T-helper 1 cell treated with Interleukin-12 subunit alpha and Interleukin-12 subunit beta and Interleukin-4 antibody, amounts not matched to agents 30 μg/mL and 1 μg/mL, for 36 hours (primary cell): ENCODE results near the gene RXRA.

Experiments used
- H3K27ac Mint-ChIP-seq: one replicate; pipeline ENCODE4 v1.8.0; 2021; ENCODE audit warnings: mild to moderate bottlenecking, mixed read lengths
- H3K27me3 Mint-ChIP-seq: one replicate; pipeline ENCODE4 v1.8.0; 2021; ENCODE audit warnings: low read depth, mixed read lengths
- H3K36me3 Mint-ChIP-seq: one replicate; pipeline ENCODE4 v1.8.0; 2021; ENCODE audit warnings: low read depth, mixed read lengths
- H3K4me1 Mint-ChIP-seq: one replicate; pipeline ENCODE4 v1.8.0; 2021; ENCODE audit warnings: low read depth, mixed read lengths
- H3K4me3 Mint-ChIP-seq: one replicate; pipeline ENCODE4 v1.8.0; 2021; ENCODE audit warnings: mild to moderate bottlenecking, moderate library complexity, mixed read lengths
- H3K9me3 Mint-ChIP-seq: one replicate; pipeline ENCODE4 v1.8.0; 2021; ENCODE audit warnings: mixed read lengths

The RXRA gene

DNA sequence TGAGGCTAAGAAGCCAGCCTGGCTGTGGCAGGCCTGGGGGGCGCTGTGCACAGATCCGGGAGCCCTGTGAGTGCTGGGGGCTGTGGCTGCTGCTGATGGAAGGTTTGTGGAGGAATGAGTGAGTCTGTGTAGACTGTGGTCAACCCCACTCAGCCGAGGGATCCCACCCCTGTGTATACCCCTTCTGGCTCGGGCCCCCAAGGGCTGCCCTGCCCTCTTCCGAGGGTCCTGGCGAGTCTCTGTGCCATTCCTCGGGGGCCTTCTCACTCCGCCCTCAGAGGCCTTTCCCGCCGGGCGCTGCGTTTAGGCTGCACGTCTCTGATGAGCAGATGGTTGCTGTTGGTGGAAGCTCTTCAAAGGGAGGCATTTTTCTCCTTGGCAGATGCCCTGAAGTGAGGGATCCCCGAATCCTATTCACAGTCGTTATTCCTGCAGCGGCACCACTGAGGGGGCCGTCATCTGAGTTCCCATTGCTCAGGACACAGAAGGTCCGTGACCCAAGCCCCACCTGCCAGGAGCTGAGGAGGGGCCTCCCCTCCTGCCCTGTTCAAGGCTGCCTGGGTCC, 94.1 kb downstream of the RXRA start:
- H3K9me3 Mint-ChIP-seq, result no peaks in the 10 kb centered on the region
- H3K27me3 Mint-ChIP-seq, result no peaks in the 10 kb centered on the region
- H3K36me3 Mint-ChIP-seq, result no peaks in the 10 kb centered on the region
- H3K4me1 Mint-ChIP-seq, result no peaks in the 10 kb centered on the region
- H3K4me3 Mint-ChIP-seq, result no peak overlapping the region
- H3K27ac Mint-ChIP-seq, result no peak overlapping the region

DNA sequence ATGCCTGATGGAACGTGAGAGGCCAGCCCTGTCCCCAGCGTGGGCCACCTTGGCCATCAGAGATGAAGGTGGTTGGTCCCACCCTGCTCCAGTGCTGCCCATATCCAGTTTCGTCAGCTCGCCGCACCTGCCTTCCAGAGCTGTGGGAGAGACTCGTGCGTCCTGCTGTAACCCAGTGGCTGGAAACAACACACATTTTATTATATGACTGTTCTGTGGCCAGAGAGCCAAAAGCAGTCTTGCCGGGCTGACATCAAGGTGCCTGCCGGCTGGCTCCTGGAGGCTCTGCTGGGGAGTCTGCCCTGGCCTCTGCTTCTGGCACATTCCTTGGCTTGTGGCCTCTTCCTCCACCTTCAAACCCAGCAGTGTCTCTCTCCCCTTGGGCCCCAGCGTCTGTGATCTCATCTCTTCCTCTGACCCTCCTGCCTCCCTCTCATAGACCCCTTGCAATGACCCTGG, 94.7 kb downstream of the RXRA start:
- Mint-ChIP-seq H3K4me1 (no peaks in the 10 kb centered on the region), H3K36me3 (no peaks in the 10 kb centered on the region), H3K4me3 (no peak overlapping the region), H3K9me3 (no peaks in the 10 kb centered on the region), H3K27me3 (no peaks in the 10 kb centered on the region), H3K27ac (no peak overlapping the region)

DNA sequence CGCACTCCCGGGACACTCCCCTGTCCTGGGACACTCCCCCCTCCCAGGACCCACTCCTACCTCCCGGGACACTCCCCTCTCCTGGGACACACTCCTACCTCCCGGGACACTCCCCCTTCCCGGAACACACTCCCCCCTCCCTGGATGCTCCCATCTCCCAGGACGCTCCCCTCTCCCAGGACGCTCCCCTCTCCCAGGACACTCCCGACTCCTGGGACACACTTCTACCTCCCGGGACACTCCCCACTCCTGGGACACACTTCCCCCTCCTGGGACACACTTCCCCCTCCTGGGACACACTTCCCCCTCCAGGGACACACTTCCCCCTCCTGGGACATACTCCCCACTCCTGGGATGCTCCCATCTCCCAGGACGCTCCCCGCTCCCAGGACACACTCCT, 95.6 kb downstream of the RXRA start:
- H3K27me3 Mint-ChIP-seq, result no peaks in the 10 kb centered on the region
- no peaks in the 10 kb centered on the region for H3K4me1 Mint-ChIP-seq
- H3K9me3 Mint-ChIP-seq, result no peaks in the 10 kb centered on the region
- no peak overlapping the region for H3K4me3 Mint-ChIP-seq
- H3K27ac Mint-ChIP-seq, result no peak overlapping the region
- no peaks in the 10 kb centered on the region for H3K36me3 Mint-ChIP-seq

GRCh38 chr9:134422301-134423090, 96.2 kb downstream of the RXRA start:
- Mint-ChIP-seq H3K36me3 (no peaks in the 10 kb centered on the region), H3K27ac (no peak overlapping the region)

GRCh38 chr9:134423166-134423565, 96.9 kb downstream of the RXRA start:
- Mint-ChIP-seq H3K27ac (no peak overlapping the region), H3K27me3 (no peaks in the 10 kb centered on the region), H3K4me3 (no peak overlapping the region), H3K4me1 (no peaks in the 10 kb centered on the region), H3K9me3 (no peaks in the 10 kb centered on the region), H3K36me3 (no peaks in the 10 kb centered on the region)

More at GRCh38 chr9:134422301-134423090, 96.2 kb downstream of the RXRA start:
- no peak overlapping the region for H3K4me3 Mint-ChIP-seq
- no peaks in the 10 kb centered on the region for H3K9me3 Mint-ChIP-seq
- H3K4me1 Mint-ChIP-seq, result no peaks in the 10 kb centered on the region
- H3K27me3 Mint-ChIP-seq, result no peaks in the 10 kb centered on the region

DNA sequence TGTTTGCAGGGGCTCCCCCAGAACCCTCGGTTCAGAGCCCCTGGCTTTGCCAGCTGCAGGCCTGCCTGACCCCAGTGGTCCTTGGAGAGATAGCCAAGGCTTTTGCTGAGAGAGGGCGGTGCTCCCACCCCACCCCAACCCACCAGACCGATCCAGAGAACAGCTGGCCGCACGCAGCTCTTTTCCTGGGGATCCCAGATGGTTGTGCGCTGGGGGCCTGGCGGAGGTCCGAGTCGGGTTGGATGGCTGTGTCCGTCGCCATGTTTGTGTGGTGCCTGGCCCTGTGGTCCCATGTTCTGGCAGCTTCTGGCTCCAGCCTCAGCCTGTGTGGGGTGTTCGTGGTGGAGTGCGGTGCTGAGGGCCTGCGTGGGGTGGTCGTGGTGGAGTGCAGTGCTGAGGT, 97.5 kb downstream of the RXRA start:
- Mint-ChIP-seq H3K4me3 (no peak overlapping the region), H3K9me3 (no peaks in the 10 kb centered on the region), H3K36me3 (no peaks in the 10 kb centered on the region), H3K4me1 (no peaks in the 10 kb centered on the region), H3K27ac (no peak overlapping the region), H3K27me3 (no peaks in the 10 kb centered on the region)

- Mint-ChIP-seq H3K27ac (no peak overlapping the region), H3K4me1 (no peaks in the 10 kb centered on the region), H3K9me3 (no peaks in the 10 kb centered on the region), H3K4me3 (no peak overlapping the region), H3K27me3 (no peaks in the 10 kb centered on the region), H3K36me3 (no peaks in the 10 kb centered on the region)
These were observed 98.6 kb downstream of the RXRA start for GRCh38 chr9:134424818-134425217.

DNA sequence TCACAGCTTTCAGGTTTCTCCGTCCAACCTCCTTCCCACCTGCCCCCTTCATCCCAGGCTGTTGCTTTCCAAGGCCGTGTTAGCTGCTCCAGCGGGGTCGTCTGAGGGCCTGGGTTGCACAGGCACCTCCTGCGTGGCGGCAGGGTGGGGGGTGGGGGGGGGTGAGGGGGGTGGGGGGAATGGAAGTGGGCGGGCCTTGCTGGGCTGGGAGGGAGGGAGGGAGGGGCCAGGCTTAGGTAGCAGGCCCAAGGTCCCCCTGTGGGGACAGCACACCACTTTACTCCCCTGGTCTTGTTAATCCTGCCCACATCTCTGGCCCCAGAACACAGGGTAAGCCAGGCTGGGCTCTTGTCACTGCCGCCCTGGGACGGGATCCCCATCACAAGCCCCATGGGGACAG, 99.1 kb downstream of the RXRA start:
- Mint-ChIP-seq H3K27me3 (no peaks in the 10 kb centered on the region), H3K9me3 (no peaks in the 10 kb centered on the region), H3K27ac (no peak overlapping the region), H3K36me3 (no peaks in the 10 kb centered on the region), H3K4me1 (no peaks in the 10 kb centered on the region), H3K4me3 (no peak overlapping the region)

- H3K4me3 Mint-ChIP-seq, result no peak overlapping the region
- no peaks in the 10 kb centered on the region for H3K27me3 Mint-ChIP-seq
- no peak overlapping the region for H3K27ac Mint-ChIP-seq
- H3K9me3 Mint-ChIP-seq, result no peaks in the 10 kb centered on the region
- H3K4me1 Mint-ChIP-seq, result no peaks in the 10 kb centered on the region
- no peaks in the 10 kb centered on the region for H3K36me3 Mint-ChIP-seq
These were observed 99.6 kb downstream of the RXRA start for GRCh38 chr9:134425812-134426211.

DNA sequence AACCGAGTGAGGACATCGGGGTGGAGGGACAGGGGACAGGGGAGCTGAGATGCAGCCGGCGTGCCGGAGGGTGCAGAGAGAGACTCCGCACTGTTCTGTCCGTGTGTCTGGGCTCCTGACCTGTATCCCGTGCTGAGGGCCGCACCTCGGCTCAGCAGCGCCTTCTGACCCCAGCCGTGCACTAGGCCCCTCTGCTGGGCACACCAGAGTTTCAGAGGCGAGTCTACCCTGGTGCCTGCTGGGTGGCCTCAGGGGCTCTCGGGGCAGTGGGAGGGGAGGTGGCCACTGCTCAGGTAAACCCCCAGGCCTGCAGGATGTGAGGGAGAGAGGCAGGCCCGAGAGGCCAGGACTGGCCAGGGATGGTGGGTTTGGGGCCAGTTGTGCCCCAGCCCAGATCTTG, 100.2 kb downstream of the RXRA start:
- Mint-ChIP-seq H3K9me3 (no peaks in the 10 kb centered on the region), H3K36me3 (no peaks in the 10 kb centered on the region), H3K27me3 (no peaks in the 10 kb centered on the region), H3K27ac (no peak overlapping the region), H3K4me3 (no peak overlapping the region), H3K4me1 (no peaks in the 10 kb centered on the region)

GRCh38 chr9:134427153-134427782, 101.0 kb downstream of the RXRA start:
- Mint-ChIP-seq H3K9me3 (no peaks in the 10 kb centered on the region), H3K27ac (no peak overlapping the region)

GRCh38 chr9:134428559-134428958, 102.3 kb downstream of the RXRA start:
- H3K27me3 Mint-ChIP-seq, result no peaks in the 10 kb centered on the region
- no peak overlapping the region for H3K27ac Mint-ChIP-seq
- no peaks in the 10 kb centered on the region for H3K36me3 Mint-ChIP-seq
- no peaks in the 10 kb centered on the region for H3K4me1 Mint-ChIP-seq
- no peak overlapping the region for H3K4me3 Mint-ChIP-seq
- no peaks in the 10 kb centered on the region for H3K9me3 Mint-ChIP-seq

More at GRCh38 chr9:134427153-134427782, 101.0 kb downstream of the RXRA start:
- no peaks in the 10 kb centered on the region for H3K4me1 Mint-ChIP-seq
- no peak overlapping the region for H3K4me3 Mint-ChIP-seq
- no peaks in the 10 kb centered on the region for H3K27me3 Mint-ChIP-seq
- no peaks in the 10 kb centered on the region for H3K36me3 Mint-ChIP-seq

- Mint-ChIP-seq H3K4me1 (no peaks in the 10 kb centered on the region), H3K4me3 (no peak overlapping the region), H3K27me3 (no peaks in the 10 kb centered on the region), H3K9me3 (no peaks in the 10 kb centered on the region), H3K27ac (no peak overlapping the region), H3K36me3 (no peaks in the 10 kb centered on the region)
These were observed 102.8 kb downstream of the RXRA start for GRCh38 chr9:134429007-134429406.

DNA sequence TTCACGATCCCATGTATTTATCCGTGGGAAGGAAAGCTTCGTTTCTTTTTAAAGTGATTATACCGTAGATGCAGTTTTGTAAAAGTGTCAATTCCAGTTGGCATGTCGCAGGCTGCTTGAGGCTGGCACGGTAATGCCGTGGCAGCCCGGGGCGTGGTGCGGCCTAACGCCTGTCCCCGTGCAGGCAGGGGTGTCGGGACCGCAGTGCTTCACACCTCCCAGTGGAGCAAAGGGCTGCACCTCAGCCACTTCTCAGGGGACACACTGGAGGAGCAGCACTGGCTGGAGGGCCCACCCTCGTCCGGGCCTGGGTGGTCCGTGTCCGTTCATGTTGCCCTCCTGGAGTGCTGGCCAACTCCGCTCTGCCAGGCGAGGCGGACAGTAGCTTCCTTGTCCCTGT, 103.2 kb downstream of the RXRA start:
- no peak overlapping the region for H3K27ac Mint-ChIP-seq
- H3K27me3 Mint-ChIP-seq, result no peaks in the 10 kb centered on the region
- H3K36me3 Mint-ChIP-seq, result no peaks in the 10 kb centered on the region
- H3K4me1 Mint-ChIP-seq, result no peaks in the 10 kb centered on the region
- no peaks in the 10 kb centered on the region for H3K9me3 Mint-ChIP-seq
- H3K4me3 Mint-ChIP-seq, result no peak overlapping the region

- H3K27me3 Mint-ChIP-seq, result no peaks in the 10 kb centered on the region
- H3K4me3 Mint-ChIP-seq, result no peak overlapping the region
- H3K4me1 Mint-ChIP-seq, result no peaks in the 10 kb centered on the region
- no peak overlapping the region for H3K27ac Mint-ChIP-seq
- H3K36me3 Mint-ChIP-seq, result no peaks in the 10 kb centered on the region
- H3K9me3 Mint-ChIP-seq, result no peaks in the 10 kb centered on the region
These were observed 104.8 kb downstream of the RXRA start for GRCh38 chr9:134431095-134431494.
